ENCODE results near the gene CKM.
"Not testable (repeated sequence)": the region's sequence is repeated elsewhere in the genome, so short reads cannot be mapped to it uniquely, and the experiment has no call there.

CKM gene

GRCh38 chr19:45320997-45321775, 1.5 kb downstream of the CKM start:
- DNase-seq (ENCODE audit: low spot score): no peak

GRCh38 chr19:45315304-45315703, 7.4 kb downstream of the CKM start:
- no peak for DNase-seq (ENCODE audit: low spot score)

GRCh38 chr19:45314708-45315245, 7.9 kb downstream of the CKM start:
- DNase-seq (ENCODE audit: low spot score): no peak

- not testable (repeated sequence) for DNase-seq (ENCODE audit: low spot score)
Observed at GRCh38 chr19:45312285-45312684, 10.4 kb downstream of the CKM start.

- no peak for DNase-seq (ENCODE audit: low spot score)
Observed at GRCh38 chr19:45311621-45312020, 11.1 kb downstream of the CKM start.

- DNase-seq (ENCODE audit: low spot score): not testable (repeated sequence)
Observed at GRCh38 chr19:45309322-45309721, 13.4 kb downstream of the CKM start.

GRCh38 chr19:45307361-45307760, 15.3 kb downstream of the CKM start:
- DNase-seq (ENCODE audit: low spot score): no peak

- no peak for DNase-seq (ENCODE audit: low spot score)
Observed at GRCh38 chr19:45306518-45307027, 16.1 kb downstream of the CKM start.

- DNase-seq (ENCODE audit: low spot score): no peak
Observed at GRCh38 chr19:45306040-45306439, 16.6 kb downstream of the CKM start.

- no peak for DNase-seq (ENCODE audit: low spot score)
Observed at GRCh38 chr19:45305421-45305820, 17.3 kb downstream of the CKM start.

- no peak for DNase-seq (ENCODE audit: low spot score)
Observed at GRCh38 chr19:45305007-45305406, 17.7 kb downstream of the CKM start.

- no peak for DNase-seq (ENCODE audit: low spot score)
Observed at GRCh38 chr19:45304141-45304926, 18.3 kb downstream of the CKM start.

- DNase-seq (ENCODE audit: low spot score): no peak
Observed at GRCh38 chr19:45303269-45304060, 19.2 kb downstream of the CKM start.

- no peak for DNase-seq (ENCODE audit: low spot score)
Observed at GRCh38 chr19:45302416-45302815, 20.3 kb downstream of the CKM start.

GRCh38 chr19:45299719-45300118, 23.0 kb downstream of the CKM start:
- DNase-seq (ENCODE audit: low spot score): no peak

GRCh38 chr19:45298264-45298663, 24.4 kb downstream of the CKM start:
- DNase-seq (ENCODE audit: low spot score): no peak

GRCh38 chr19:45297674-45298073, 25.0 kb downstream of the CKM start:
- no peak for DNase-seq (ENCODE audit: low spot score)

- no peak for DNase-seq (ENCODE audit: low spot score)
Observed at GRCh38 chr19:45296355-45296754, 26.3 kb downstream of the CKM start.

GRCh38 chr19:45295873-45296272, 26.8 kb downstream of the CKM start:
- no peak for DNase-seq (ENCODE audit: low spot score)

- DNase-seq (ENCODE audit: low spot score): no peak
Observed at GRCh38 chr19:45294291-45295029, 28.2 kb downstream of the CKM start.

GRCh38 chr19:45293682-45294081, 29.0 kb downstream of the CKM start:
- DNase-seq (ENCODE audit: low spot score): no peak

All from hematopoietic multipotent progenitor cell treated with erythropoietin and hydrocortisone succinate and interleukin-3 and kit ligand, for 17 days (in vitro differentiated cells).